HG03139 (cell line): ENCODE data around the gene LMF2.

ENCODE experiments used
- ATAC-seq: cut with Tn5 transposase; IDR thresholded peaks from one replicate; pipeline ENCODE4 v1.9.1; 2021; ENCODE audit not compliant: unreplicated experiment

LMF2 gene

GRCh38 chr22:50504369-50505211 lies 2.9 kb downstream of the LMF2 start:
- ATAC-seq = no peak

GRCh38 chr22:50503475-50504145 lies 3.9 kb downstream of the LMF2 start:
- ATAC-seq = no peak

GRCh38 chr22:50502628-50503474 lies 4.7 kb downstream of the LMF2 start:
- ATAC-seq = no peak

DNA sequence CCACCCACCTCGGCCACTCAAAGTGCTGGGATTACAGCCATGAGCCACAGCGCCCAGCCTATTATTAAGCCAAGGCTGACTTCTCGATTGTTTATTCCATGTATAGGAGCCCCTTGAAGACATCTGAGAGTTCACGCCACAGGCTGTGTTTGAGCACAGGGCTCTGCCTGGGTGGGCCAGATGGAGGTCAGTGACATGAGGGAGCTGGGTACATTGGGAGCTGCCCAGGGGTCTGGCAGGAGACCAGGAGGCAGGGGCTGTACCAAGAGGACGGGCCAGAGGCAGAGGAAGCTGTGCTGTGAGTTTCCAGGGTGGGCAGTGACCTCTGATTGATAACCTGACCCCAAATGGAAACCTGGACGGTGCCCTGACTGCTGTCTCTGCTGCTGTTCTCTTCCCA lies 5.4 kb downstream of the LMF2 start:
- no peak for ATAC-seq

DNA sequence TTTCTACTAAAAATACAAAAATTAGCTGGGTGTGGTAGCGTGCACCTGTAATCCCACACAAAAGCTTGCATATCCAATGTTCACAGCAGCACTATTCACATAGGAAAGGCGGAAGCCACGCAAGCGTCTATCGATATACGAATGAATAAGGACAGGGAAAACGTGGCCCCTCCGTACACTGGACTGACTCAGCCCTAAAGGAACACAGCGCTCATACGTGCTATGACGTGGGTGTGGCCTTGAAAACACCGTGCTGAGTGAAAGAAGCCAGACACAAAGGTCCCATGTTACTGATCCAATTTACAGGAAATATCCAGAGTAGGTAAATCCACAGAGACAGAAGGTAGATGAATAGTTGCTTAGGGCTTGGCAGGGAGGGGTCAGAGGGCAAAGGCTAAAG lies 7.0 kb downstream of the LMF2 start:
- no peak for ATAC-seq

GRCh38 chr22:50498322-50498890 lies 9.1 kb downstream of the LMF2 start:
- no peak for ATAC-seq

GRCh38 chr22:50497093-50497492 lies 10.4 kb downstream of the LMF2 start:
- ATAC-seq = no peak

DNA sequence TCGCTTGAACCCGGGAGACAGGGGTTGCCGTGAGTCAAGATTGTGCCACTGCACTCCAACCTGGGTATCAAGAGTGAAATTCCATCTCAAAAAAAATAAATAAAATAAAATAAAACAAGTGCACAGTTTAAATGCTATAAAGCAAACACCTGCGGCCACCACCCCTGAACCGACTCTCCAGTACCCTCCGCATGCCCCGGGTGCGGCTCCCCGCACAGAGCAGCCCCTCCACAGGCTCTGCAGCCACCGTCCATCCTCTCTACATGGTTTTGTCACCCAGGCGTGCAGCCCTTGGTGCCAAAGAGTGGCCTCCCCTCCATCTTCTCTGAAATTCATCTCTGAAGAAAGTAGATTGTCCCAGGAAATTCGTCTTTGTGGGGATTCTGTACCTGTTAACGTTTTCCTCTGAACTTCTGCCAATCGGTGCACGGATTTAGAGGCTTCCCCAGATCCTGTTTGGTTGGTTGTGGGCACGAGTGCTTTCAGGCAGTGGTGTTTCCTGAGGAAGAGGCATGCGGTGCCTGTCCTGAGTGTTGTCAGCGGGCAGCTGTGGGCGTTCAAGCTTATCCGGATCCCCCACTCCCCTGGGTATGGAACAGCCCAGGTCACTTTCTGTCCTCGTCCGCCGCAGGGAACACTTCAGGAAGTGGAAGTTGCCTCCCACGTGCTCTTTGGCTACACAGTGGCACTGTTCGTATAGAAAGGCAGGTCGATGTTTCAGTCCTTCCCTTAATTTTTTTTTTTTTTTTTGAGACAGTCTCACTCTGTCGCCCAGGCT lies 16.8 kb downstream of the LMF2 start:
- no peak for ATAC-seq

DNA sequence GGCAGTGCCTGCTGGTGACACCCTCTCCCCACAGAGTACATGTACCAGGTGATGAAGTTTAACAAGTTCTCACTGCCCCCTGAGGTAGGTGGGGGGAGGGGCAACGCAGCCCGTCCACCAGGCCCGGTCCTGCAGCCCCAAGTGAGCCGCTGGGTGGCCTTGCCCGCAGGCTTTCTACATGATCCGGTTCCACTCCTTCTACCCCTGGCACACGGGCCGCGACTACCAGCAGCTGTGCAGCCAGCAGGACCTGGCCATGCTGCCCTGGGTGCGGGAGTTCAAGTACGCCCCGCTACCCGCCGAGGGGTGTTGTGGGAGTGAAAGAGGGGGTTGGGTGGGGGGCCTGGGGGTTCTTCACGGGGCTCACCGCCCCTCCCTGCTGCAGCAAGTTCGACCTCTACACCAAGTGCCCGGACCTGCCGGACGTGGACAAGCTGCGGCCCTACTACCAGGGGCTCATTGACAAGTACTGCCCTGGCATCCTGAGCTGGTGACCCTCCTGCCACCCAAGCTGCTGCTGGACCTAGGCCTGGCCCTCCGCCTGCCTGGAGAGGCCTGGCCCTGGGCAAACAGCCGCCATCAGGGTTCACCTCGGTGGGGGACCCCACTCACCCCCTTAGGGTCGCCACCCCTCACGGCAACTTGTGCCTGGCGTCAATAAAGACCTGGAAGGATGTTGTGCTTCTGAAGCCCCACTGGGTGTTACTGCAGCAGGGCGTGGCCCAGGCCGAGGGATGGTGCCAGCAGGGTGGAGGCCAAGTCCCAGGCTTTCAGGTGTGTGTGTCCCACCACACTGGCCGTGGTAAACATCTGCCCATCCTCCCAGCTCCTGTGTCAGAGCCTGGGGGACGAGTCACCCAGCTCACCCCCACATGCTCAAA lies 17.9 kb downstream of the LMF2 start:
- ATAC-seq = no peak

- ATAC-seq = no peak
Measured at GRCh38 chr22:50488886-50489285, 18.6 kb downstream of the LMF2 start.

DNA sequence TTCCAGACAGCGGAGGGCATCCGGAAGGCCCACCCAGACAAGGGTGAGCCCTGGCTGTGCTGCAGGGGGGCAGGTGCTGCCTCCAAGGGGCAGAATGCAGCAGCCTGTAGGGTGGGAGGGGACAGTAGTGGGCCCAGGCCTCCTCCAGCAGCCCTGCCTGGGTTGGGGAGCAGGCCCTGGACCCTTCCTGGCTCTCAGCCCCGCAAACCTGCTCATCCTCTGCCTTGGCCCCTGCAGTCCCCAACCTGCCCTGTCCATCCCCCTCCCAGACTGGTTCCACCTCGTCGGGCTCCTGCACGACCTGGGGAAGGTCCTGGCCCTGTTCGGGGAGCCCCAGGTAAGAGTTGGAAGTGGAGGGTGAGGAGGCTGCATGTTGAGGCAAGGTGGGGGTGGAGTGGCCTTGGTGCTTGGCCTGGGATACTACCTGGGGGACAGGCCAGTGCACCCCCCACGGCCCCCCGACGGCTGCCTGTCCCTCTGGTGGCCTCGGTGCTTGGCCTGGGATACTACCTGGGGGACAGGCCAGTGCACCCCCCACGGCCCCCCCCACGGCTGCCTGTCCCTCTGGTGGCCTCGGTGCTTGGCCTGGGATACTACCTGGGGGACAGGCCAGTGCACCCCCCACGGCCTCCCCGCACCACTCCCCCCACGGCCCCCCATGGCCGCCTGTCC lies 19.4 kb downstream of the LMF2 start:
- ATAC-seq = no peak

DNA sequence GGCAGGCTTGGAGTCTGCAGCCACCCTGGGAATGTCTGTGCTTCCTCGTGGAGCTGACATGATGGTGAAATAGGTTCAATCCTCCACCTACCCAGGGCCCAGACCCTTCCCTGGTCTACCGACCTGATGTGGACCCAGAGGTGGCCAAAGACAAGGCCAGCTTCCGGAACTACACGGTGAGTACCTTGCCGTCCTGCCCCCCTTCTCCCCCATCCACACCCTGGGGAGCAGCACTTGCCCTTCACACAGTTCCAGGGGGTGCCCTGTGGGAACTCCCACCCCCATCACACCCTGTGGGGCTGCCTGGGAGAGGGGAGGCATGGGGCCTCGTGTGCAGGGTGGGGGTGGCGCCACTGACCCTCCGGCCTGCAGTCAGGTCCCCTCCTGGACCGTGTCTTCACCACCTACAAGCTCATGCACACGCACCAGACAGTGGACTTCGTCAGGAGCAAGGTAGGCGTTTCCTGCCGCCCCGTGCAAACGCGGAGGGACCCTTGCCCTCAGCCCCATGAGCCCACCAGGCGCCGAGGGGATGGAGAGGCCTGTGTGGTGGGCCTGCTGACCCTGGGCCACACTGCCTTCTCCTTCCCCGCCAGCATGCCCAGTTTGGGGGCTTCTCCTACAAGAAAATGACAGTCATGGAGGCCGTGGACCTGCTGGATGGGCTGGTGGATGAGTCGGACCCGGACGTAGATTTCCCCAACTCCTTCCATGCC lies 20.1 kb downstream of the LMF2 start:
- ATAC-seq = no peak

DNA sequence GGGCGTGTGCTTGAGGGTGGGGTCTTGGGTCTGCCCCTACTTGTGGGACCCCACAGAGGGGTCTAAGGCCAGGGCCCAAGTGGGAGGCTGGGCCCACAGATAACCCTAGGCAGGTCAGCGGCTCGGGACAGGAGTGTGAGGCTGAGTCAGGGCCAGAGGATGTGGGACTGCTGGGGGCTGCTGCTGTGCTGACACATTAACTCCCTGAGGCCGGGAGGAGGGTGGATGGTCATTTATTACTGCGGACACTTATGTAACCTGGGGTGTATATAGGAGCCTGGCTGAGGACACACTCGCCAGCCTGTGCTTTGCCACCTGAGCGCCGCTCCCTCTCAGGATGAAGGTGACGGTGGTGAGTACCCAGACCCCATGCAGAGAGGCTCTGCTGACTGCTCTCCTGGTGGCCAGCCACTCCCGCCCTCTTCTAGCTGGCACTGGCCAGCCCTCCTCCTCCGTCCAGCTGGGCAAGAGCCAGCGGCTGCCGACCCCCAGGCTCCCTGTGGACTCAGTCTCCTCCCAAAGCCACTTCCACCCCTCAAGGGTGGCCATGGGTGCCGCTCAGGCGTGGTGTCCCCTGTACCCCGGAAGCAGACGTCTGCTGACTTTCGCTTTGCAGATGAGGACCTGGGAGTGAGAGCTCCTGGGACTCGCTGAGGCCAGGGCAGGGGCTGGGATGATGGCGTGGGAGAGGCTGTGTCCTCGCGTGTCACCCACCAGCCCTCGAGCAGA lies 20.8 kb downstream of the LMF2 start, which contains the start of gene MIOX:
Gene MIOX (plus strand): TSS at position 299 of the 729 bp plus-strand sequence. CDS start 39 bp downstream, at position 338.
- ATAC-seq = no peak

DNA sequence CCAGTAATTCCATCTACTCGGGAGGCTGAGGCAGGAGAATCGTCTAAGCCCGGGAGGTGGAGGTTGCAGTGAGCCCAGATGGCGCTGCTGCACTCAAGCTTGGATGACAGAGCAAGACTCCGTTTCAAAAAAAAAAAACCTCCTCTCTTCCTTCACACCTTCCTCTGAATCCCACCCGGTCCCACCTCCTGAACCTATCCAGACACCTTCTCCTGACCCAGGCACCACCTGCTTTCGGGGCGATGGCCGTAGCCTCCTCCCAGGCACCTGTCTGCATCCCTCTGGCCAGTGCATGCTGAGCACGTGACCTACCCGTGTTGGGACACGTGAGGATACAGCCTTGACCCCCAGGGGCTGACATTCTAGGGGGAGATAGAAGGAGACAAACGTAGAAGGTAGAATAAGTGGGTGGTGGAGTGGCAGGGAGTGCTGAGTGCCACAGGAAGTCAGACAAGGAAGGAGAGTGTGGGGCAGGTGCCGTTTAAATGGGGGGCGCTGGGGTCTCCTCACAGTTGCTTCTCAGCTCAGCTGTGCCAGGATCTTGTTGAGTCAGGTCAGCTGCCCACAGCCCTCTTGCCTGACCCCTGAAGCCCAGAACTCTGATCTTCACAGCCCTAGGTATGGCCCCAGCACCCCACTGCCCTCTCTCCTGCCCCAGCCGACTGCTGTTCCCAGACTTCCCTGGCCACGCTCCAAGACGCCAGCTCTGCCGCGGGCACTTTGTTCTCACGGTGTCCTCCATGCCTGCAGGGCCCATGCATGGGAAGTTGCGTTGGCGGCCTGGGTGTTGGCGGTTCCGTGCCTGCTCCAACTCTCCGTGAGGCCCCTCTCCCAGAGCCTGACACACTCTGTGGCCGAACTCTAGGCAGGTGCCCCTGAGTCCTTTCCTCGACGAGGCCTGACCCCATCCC lies 22.0 kb downstream of the LMF2 start:
- no peak for ATAC-seq

DNA sequence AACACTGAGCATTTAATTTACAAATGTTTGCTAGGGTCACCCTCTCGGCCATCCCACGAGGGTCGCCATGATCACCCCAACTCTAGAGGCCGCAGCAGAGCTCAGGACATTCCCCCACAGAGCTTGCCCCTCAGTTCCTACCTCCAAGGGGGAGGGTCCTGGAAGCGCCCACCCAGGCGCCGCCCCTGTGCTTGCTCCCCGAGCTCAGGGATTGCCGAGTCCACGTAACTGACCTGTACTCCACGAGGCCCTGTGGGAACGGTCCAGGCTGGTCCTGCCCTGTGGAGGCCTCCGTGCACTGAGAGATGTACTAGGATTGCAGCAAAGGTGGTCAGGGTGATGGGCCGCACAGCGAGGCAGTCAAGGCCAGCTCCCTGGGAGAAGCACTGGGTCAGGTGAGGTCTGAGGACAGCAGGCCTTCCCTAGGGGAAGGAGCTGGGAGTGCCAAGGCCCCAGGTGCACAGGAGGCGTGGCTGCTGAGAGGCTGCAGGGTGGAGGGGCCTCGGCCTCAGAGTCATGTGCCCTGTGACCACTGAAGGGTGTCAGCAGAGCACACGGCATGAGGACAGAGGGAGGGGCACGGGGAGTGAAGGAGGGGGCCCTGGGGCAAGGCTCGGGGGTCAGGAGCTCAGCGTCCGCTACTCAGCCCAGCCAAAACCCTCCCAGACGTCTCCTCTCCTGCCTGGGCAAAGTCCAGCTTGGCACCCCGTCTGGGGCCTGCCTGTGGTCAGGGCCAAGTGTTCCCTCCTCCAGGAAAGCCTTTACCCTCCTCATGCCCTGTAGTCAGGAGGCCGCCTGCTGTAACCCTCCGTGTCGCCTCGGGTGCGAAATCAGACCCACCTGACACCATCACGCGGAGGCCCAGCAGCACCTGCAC lies 23.3 kb downstream of the LMF2 start:
- ATAC-seq = no peak

DNA sequence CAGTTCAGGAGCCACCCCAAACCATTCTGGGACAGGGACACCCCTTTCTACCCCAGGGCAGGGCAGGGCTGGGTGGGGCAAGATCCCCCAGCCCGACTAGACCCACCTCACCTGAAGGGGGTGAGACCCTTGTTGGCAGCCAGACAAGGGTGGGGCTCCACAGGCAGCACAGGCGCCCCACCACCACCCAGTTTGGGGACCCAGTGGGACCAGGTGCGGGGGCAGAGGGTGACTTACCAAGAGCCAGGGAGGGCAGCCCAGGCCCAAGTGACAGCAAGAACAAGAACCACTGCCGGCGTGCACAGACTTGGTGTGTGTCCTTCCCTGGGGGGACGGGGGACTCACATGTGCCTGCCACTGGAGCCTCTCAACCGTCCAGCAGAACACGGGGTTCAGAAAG lies 23.9 kb downstream of the LMF2 start:
- no peak for ATAC-seq
